Measurements from ENCODE around the gene ELP5.

DNA sequence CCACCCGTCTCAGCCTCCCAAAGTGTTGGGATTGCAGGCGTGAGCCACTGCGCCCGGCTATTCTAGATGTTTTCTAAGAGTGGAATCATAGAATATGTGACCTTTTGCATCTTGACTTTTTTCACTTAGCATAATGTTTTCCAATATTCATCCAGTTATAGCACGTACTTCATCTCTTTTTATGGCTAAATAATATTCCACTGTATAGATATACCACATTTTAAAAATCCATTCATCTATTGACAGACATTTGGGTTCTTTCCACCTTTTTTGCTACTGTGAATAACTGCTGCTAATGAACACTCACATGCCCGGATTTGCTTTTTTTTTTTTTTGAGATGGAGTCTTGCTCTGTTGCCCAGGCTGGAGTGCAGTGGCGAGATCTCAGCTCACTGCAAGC, 52.2 kb downstream of the ELP5 start:
- TF ChIP-seq, protein P1, sequence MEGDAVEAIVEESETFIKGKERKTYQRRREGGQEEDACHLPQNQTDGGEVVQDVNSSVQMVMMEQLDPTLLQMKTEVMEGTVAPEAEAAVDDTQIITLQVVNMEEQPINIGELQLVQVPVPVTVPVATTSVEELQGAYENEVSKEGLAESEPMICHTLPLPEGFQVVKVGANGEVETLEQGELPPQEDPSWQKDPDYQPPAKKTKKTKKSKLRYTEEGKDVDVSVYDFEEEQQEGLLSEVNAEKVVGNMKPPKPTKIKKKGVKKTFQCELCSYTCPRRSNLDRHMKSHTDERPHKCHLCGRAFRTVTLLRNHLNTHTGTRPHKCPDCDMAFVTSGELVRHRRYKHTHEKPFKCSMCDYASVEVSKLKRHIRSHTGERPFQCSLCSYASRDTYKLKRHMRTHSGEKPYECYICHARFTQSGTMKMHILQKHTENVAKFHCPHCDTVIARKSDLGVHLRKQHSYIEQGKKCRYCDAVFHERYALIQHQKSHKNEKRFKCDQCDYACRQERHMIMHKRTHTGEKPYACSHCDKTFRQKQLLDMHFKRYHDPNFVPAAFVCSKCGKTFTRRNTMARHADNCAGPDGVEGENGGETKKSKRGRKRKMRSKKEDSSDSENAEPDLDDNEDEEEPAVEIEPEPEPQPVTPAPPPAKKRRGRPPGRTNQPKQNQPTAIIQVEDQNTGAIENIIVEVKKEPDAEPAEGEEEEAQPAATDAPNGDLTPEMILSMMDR (IDR thresholded peaks at IDR 0.05; ENCODE audit: low read length): no peak
- no peak for TF ChIP-seq EZH2 (IDR thresholded peaks at IDR 0.05; ENCODE audit: borderline replicate concordance, low read length)
